Measurements from ENCODE around the gene APP.

DNA sequence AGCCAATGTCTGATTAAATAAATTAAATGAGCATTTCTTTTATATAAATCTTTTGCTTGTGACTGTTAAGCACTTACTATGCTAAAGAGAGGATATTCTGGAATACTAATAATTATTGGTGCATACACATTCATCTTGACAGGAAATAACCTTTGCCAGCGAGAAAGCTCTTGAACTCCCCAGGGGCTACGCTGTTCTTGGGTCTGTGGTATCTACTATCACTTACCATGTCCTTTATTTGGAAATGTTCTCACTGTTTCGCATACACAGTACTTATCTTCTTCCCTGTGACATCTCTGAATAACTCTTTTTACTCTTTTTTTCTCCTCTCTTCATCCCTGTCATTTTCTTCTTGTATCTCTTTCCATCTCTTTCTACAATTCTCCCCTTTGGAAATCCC, 257.1 kb downstream of the APP start:
- TF ChIP-seq SIN3A (IDR thresholded peaks at IDR 0.05; ENCODE audit: low read depth, low read length) (no peak), POLR2AphosphoS5 (IDR thresholded peaks at IDR 0.05; ENCODE audit: low read length) (no peak), GABPA (IDR thresholded peaks at IDR 0.05; ENCODE audit: low read depth) (no peak), SRF (IDR thresholded peaks at IDR 0.05; ENCODE audit: low read depth in 2 of 2, low read length in 2 of 2) (no peak)
- TF ChIP-seq, protein P1, sequence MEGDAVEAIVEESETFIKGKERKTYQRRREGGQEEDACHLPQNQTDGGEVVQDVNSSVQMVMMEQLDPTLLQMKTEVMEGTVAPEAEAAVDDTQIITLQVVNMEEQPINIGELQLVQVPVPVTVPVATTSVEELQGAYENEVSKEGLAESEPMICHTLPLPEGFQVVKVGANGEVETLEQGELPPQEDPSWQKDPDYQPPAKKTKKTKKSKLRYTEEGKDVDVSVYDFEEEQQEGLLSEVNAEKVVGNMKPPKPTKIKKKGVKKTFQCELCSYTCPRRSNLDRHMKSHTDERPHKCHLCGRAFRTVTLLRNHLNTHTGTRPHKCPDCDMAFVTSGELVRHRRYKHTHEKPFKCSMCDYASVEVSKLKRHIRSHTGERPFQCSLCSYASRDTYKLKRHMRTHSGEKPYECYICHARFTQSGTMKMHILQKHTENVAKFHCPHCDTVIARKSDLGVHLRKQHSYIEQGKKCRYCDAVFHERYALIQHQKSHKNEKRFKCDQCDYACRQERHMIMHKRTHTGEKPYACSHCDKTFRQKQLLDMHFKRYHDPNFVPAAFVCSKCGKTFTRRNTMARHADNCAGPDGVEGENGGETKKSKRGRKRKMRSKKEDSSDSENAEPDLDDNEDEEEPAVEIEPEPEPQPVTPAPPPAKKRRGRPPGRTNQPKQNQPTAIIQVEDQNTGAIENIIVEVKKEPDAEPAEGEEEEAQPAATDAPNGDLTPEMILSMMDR (IDR thresholded peaks at IDR 0.05 in 2 of 3, conservative IDR thresholded peaks at IDR 0.05 in 1 of 3; ENCODE audit: control insufficient read depth in 2 of 3, extremely low read depth in 1 of 3, insufficient read depth in 1 of 3, low read depth in 3 of 3, low read length in 3 of 3): no peak

Measured in GM12878 (cell line).